SU-DHL-6 (cell line): ENCODE measurements around the gene EDNRB.

ENCODE experiments used
- H2AFZ ChIP-seq: fragments of 200-600 bp; sonication (generic); 2 replicates; pipeline ENCODE4 v1.6.1; 2014; ENCODE audit warnings: low read depth, mild to moderate bottlenecking, moderate library complexity, mixed read lengths, antibody characterized with exemption, low read length; ENCODE audit not compliant: severe bottlenecking
- H3F3A ChIP-seq: fragments of 200-600 bp; shearing (Covaris generic); 2 replicates; pipeline ENCODE4 v1.6.0; 2016; ENCODE audit warnings: antibody characterized with exemption, mild to moderate bottlenecking; ENCODE audit not compliant: insufficient read depth
- H3K27ac ChIP-seq: fragments of 200-600 bp; sonication (generic); 2 replicates; pipeline ENCODE4 v1.5.1; 2016; ENCODE audit warnings: low read depth, mild to moderate bottlenecking, low read length, moderate library complexity, mixed read lengths
- H3K27me3 ChIP-seq: fragments of 200-600 bp; sonication (generic), shearing (Covaris generic); 2 replicates; pipeline ENCODE4 v1.6.0; 2014; ENCODE audit warnings: mild to moderate bottlenecking, low read length
- H3K36me3 ChIP-seq: fragments of 200-600 bp; sonication (generic); 2 replicates; pipeline ENCODE4 v1.6.1; 2014; ENCODE audit warnings: mild to moderate bottlenecking, low read length, mixed read lengths
- H3K4me2 ChIP-seq: fragments of 300-600, 200-600 bp; shearing (Covaris generic), sonication (generic); 2 replicates; pipeline ENCODE4 v1.6.0; 2014; ENCODE audit warnings: low read length, low read depth, mild to moderate bottlenecking; ENCODE audit not compliant: poor library complexity, severe bottlenecking
- H3K4me3 ChIP-seq: fragments of 200-600 bp; sonication (generic); 2 replicates; pipeline ENCODE4 v1.5.1; 2014; ENCODE audit warnings: antibody characterized with exemption, low read length, mild to moderate bottlenecking, mixed read lengths; ENCODE audit not compliant: insufficient read depth, poor library complexity, severe bottlenecking
- H3K79me2 ChIP-seq: fragments of 200-600 bp; sonication (generic); 2 replicates; pipeline ENCODE4 v1.6.1; 2014; ENCODE audit warnings: mild to moderate bottlenecking, low read length, moderate library complexity; ENCODE audit not compliant: insufficient read depth
- H3K9ac ChIP-seq: fragments of 200-600 bp; sonication (generic); 2 replicates; pipeline ENCODE4 v1.7.0; 2014; ENCODE audit warnings: mild to moderate bottlenecking, low read length
- H3K9me2 ChIP-seq: fragments of 200-600 bp; sonication (generic); replicated peaks from 2 replicates; pipeline ENCODE4 v1.6.1; 2014; ENCODE audit warnings: low read length; ENCODE audit not compliant: insufficient read depth
- H3K9me3 ChIP-seq: fragments of 200-600 bp; sonication (generic); 2 replicates; pipeline ENCODE4 v1.6.1; 2014; ENCODE audit warnings: low read length, mixed read lengths; ENCODE audit not compliant: insufficient read depth
- H4K20me1 ChIP-seq: fragments of 200-600 bp; sonication (generic); 2 replicates; pipeline ENCODE4 v1.6.1; 2014; ENCODE audit warnings: low read depth, mild to moderate bottlenecking, antibody characterized with exemption, low read length, moderate library complexity, mixed read lengths
- EZH2phosphoT487 ChIP-seq: fragments of 200-600 bp; sonication (generic), shearing (Covaris generic); conservative IDR thresholded peaks from 2 replicates; pipeline ENCODE4 v1.6.1; 2018; ENCODE audit warnings: mild to moderate bottlenecking, antibody characterized with exemption, low read length, moderate library complexity, mixed read lengths
- TF ChIP-seq, protein P1 (sequence below): fragments of 200-600 bp; sonication (generic); IDR thresholded peaks from one replicate; pipeline ENCODE4 v1.5.1; 2017; ENCODE audit warnings: antibody characterized with exemption, mild to moderate bottlenecking, low read length, moderate library complexity; ENCODE audit not compliant: insufficient read depth, poor library complexity, severe bottlenecking

Gene EDNRB

DNA sequence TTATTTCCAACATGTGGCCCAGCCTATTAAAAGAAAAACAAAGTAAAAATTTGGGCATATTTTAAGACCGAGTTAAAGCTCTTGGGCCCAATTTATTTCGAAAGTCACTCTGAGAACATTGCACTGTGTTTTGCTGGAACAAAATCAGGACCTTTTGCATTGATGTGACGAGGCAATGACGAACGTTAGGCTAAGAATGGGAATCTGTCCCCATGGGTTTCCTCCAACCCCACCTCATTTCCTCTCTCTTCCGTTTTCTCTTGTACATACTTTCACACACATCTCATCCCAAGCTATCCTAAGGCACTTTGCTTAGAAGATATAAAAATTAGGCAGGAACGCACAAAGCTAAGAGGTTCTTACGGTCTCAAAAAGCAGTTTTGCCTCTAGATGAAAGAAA is 22.1 kb downstream of the EDNRB start:
- Histone ChIP-seq H3F3A (no peaks in the 10 kb centered on the region), H3K36me3 (no peaks in the 10 kb centered on the region), H3K9me2 (no peaks in the 10 kb centered on the region), H3K27ac (no peak overlapping the region), H2AFZ (no peak overlapping the region), H3K4me3 (no peak overlapping the region), H3K9ac (no peak overlapping the region), H3K4me2 (no peak overlapping the region), H3K27me3 (no peaks in the 10 kb centered on the region), H3K9me3 (no peaks in the 10 kb centered on the region), H4K20me1 (no peaks in the 10 kb centered on the region), H3K79me2 (no peaks in the 10 kb centered on the region)
- TF ChIP-seq, protein P1, sequence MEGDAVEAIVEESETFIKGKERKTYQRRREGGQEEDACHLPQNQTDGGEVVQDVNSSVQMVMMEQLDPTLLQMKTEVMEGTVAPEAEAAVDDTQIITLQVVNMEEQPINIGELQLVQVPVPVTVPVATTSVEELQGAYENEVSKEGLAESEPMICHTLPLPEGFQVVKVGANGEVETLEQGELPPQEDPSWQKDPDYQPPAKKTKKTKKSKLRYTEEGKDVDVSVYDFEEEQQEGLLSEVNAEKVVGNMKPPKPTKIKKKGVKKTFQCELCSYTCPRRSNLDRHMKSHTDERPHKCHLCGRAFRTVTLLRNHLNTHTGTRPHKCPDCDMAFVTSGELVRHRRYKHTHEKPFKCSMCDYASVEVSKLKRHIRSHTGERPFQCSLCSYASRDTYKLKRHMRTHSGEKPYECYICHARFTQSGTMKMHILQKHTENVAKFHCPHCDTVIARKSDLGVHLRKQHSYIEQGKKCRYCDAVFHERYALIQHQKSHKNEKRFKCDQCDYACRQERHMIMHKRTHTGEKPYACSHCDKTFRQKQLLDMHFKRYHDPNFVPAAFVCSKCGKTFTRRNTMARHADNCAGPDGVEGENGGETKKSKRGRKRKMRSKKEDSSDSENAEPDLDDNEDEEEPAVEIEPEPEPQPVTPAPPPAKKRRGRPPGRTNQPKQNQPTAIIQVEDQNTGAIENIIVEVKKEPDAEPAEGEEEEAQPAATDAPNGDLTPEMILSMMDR: no peak
- TF ChIP-seq EZH2phosphoT487: no peak

DNA sequence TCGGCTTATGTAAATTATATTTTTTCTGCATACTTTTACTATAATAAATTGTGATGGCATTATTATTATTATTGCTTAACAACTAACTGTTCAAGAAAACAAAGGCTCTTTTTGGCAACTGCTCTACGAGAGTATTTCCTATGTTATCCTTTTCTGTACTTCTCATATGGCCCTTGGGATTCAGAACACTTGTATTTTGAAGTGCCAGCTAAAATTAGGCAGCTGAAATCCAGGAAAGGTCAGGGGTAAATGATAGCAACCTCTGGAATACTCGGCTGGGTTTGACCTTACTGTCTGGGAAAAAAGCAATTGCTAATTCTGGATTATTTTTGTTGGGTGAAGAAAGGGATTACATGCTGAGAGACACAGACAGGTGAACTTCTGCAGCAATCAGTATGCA is 23.9 kb downstream of the EDNRB start:
- no peaks in the 10 kb centered on the region for H3K36me3 ChIP-seq
- H3K9me3 ChIP-seq: no peaks in the 10 kb centered on the region
- no peak overlapping the region for H2AFZ ChIP-seq
- H3K27me3 ChIP-seq: no peaks in the 10 kb centered on the region
- no peaks in the 10 kb centered on the region for H4K20me1 ChIP-seq
- no peak overlapping the region for H3K4me3 ChIP-seq
- no peaks in the 10 kb centered on the region for H3K79me2 ChIP-seq
- H3K9ac ChIP-seq: no peak overlapping the region
- H3K27ac ChIP-seq: no peak overlapping the region
- H3K9me2 ChIP-seq: no peaks in the 10 kb centered on the region
- no peaks in the 10 kb centered on the region for H3F3A ChIP-seq
- no peak for TF ChIP-seq EZH2phosphoT487
- TF ChIP-seq, protein P1: no peak
- H3K4me2 ChIP-seq: no peak overlapping the region

DNA sequence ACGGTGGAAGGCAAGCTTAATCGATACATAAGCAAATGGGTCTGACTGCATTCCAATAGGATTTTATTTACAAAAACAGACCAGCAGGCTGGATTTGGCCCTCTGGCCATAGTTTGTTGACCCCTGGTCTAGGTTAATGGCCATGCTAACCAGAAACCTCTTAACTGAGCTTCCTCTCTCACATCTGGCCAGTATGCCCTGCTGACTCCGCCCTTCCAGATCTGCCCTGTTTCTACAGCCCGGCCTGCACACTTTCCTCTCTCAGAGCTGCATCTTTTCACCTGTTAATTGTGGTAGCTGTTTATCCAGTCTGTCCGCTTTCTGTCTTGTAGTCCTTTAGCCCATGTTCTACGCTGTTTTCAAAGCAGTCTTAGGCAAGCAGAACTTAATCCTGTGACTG is 25.6 kb downstream of the EDNRB start:
- H3K4me2 ChIP-seq: no peak overlapping the region
- no peaks in the 10 kb centered on the region for H4K20me1 ChIP-seq
- no peaks in the 10 kb centered on the region for H3K9me2 ChIP-seq
- no peaks in the 10 kb centered on the region for H3K36me3 ChIP-seq
- no peak overlapping the region for H3K4me3 ChIP-seq
- no peak overlapping the region for H3K9ac ChIP-seq
- H2AFZ ChIP-seq: no peak overlapping the region
- no peaks in the 10 kb centered on the region for H3F3A ChIP-seq
- no peak overlapping the region for H3K27ac ChIP-seq
- H3K79me2 ChIP-seq: no peaks in the 10 kb centered on the region
- H3K9me3 ChIP-seq: no peaks in the 10 kb centered on the region
- TF ChIP-seq, protein P1: no peak
- no peak for TF ChIP-seq EZH2phosphoT487
- H3K27me3 ChIP-seq: no peaks in the 10 kb centered on the region
